Right cardiac atrium (tissue), 5 donors: ENCODE measurements around the gene HS2ST1. TPM values are rescaled to one million over a fixed set of nuclear protein-coding genes. Genes with fewer than 3 reads are reported as not detected.
A peak's percentile ranks its signal among the peaks of the same experiment; 100 is the strongest.
"Not testable (repeated sequence)": the region's sequence is repeated elsewhere in the genome, so short reads cannot be mapped to it uniquely, and the experiment has no call there.

Experiments used
- ATAC-seq, 2 donors: fragments of 200-7000 bp; cut with Tn5 transposase; one replicate each; pipeline versions ENCODE4 v1.8.0 to v1.9.1; 2020; ENCODE audit warnings: moderate library complexity in 2 of 2, mild to moderate bottlenecking in 1 of 2
- DNase-seq, 3 donors: peaks; one replicate each; pipeline ENCODE4 v3.0.0-alpha.2; 2020
- H3K27ac ChIP-seq: one replicate; pipeline ENCODE4 v1.5.1; 2013; ENCODE audit warnings: mild to moderate bottlenecking, low read length, control low read depth, moderate library complexity
- H3K27me3 ChIP-seq: one replicate; pipeline ENCODE4 v1.6.1; 2013; ENCODE audit not compliant: control insufficient read depth, insufficient read depth
- H3K4me1 ChIP-seq: one replicate; pipeline ENCODE4 v1.6.1; 2013; ENCODE audit warnings: low read length; ENCODE audit not compliant: control insufficient read depth, insufficient read depth
- H3K4me3 ChIP-seq: one replicate; pipeline ENCODE4 v1.5.1; 2013; ENCODE audit warnings: low read length, control low read depth
- H3K9me3 ChIP-seq: one replicate; pipeline ENCODE4 v1.6.1; 2013; ENCODE audit warnings: low read length; ENCODE audit not compliant: control insufficient read depth
- WGBS: extraction: QIAGEN DNeasy Blood & Tissue Kit; methylation state at CpG from one replicate; pipeline ENCODE4 v1.1.7; 2013; 5-methylcytosine and 5-hydroxymethylcytosine counted together
- intact Hi-C, 4 donors: fragments of 100-400 bp; cut with DNase I; formaldehyde crosslinking; loops; one replicate each; pipeline versions ENCODE4 v1.11.0 to v1.14.0; 2022 to 2023
- polyA plus RNA-seq: library from polyadenylated mRNA; stranded (reverse); fragments of 200-250 nt; gene quantifications from one replicate; pipeline ENCODE4 v1.2.3, GENCODE V29; 2013
- total RNA-seq, 4 donors: library from RNA; stranded (reverse); fragmentation: NEBNext Ultra II Directional; extraction: Animal tissue kit (Norgen Biotek cat#: 25700); gene quantifications; one replicate each; pipeline ENCODE4 v1.2.1, GENCODE V29; 2021
- donor health status: healthy with polysubstance abuse.
- donor health status: DM: no; HTN: yes; CAD: no.
- donor health status: DM: no; HTN: no; CAD: no.
- donor health status: DM: no; HTN: yes; CAD: no; lungs with severe emphysema.
- donor health status: DM: yes; HTN: yes; CAD: no.

The HS2ST1 gene
- total and polyA plus RNA-seq, 5 donors, result 6.0 to 15.7 (median 11.8) TPM

DNA sequence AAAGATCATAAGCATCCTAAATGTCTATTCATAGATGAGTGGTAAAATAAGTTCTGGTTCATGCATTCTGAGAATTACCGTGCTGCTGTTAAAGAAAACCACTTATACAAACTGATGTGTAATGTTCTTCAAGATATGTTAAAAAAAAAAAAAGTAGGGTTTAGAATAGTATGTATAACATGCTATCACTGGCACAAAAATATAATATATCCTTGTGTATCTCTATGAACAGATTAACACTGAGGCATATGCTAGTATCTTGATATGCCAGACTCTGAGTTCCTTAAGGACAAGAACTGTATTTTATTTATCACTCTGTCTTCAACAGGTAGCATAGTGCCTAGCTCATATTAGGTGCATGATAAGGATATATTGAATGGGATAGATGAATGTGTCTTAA lies 108.9 kb downstream of the HS2ST1 start:
- ATAC-seq, result no peak
- intact Hi-C loops, result no loop called here
- no peaks in the 10 kb centered on the region for H3K27me3 ChIP-seq
- H3K4me3 ChIP-seq, result no peak overlapping the region
- peaks cover 3% of the 10 kb centered on the region for H3K4me1 ChIP-seq
- no peaks in the 10 kb centered on the region for H3K9me3 ChIP-seq
- no peak for DNase-seq
- H3K27ac ChIP-seq, result no peak overlapping the region
- WGBS, result 1% methylated on average over 1 of the region's 1 CpG

DNA sequence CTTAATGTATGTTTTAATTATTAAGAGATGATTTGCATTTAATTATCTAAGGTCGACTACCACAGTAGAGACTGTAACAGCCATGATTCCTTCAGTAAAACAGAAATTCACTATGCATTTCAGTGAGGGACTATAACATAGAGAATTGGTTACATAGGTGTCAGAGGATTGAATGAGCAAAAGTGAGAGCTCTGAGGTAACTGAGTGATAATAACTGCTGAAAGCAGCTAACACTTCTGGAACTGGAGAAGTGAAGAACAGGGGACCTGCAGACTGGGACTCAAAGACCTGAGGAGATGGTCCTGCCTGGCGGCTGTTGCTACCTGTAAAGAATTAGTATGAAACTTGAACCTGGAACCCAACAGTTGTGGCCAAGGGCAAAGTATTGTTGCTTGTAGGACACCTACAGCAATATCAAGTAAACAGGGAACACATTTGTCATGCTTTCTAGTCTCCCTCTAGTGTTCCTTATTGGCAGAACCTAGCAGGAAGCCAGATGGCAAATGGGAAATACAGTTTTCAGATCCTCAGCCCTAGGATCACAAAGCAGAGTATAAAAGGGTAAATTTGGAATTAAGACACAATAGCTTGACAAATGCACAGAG lies 110.6 kb downstream of the HS2ST1 start:
- no peaks in the 10 kb centered on the region for H3K27me3 ChIP-seq
- intact Hi-C loops, result no loop called here
- H3K9me3 ChIP-seq, result no peaks in the 10 kb centered on the region
- no peak overlapping the region for H3K27ac ChIP-seq
- 82% methylated on average over 2 of the region's 2 CpGs for WGBS
- ATAC-seq, result peak; percentile 35 to 55
- H3K4me1 ChIP-seq, result peaks cover 1% of the 10 kb centered on the region
- no peak overlapping the region for H3K4me3 ChIP-seq
- no peak for DNase-seq

DNA sequence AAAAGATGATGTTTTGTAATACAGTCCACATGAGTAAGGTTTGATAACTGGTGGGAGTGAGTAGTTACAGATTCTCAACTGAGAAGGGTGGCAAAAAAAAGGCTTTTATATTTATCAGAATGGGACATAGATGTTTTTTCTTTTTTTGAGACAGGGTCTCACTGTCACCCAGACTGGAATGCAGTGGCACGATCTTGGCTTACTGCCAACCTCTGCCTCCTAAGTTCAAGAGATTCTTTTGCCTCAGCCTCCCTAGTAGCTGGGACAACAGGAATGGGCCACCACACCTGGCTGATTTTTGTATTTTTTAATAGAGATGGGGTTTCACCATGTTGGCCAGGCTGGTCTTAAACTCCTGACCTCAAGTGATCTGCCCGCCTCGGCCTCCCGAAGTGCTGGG lies 113.1 kb downstream of the HS2ST1 start:
- H3K27me3 ChIP-seq, H3K4me1 ChIP-seq, H3K9me3 ChIP-seq, H3K4me3 ChIP-seq, DNase-seq, ATAC-seq, H3K27ac ChIP-seq, intact Hi-C loops: not testable (repeated sequence)
- 59% methylated on average over 4 of the region's 4 CpGs for WGBS

DNA sequence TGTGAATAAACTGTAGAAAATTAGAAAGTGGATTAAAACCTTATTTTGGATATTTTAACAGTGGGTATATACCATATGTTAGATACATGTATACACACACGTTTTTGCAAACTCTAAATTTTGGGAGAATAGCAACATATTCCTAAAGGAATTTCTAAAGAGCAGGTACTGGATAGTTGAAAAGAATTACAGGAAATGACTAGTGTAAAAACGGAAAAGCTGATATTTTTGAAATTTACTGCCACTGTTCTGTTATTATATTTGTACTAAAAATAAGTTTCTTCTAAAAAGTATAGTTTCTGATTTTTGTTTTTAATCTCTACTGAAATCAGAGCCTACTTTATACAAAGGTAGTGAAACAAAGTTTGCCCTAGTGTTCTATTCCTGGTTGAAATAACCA lies 114.1 kb downstream of the HS2ST1 start:
- ATAC-seq, result no peak
- Histone ChIP-seq H3K9me3 (no peaks in the 10 kb centered on the region), H3K27me3 (no peaks in the 10 kb centered on the region), H3K4me1 (peaks cover 1% of the 10 kb centered on the region), H3K4me3 (no peak overlapping the region), H3K27ac (no peak overlapping the region)
- intact Hi-C loops, result no loop called here
- DNase-seq, result no peak
- 66% methylated on average over 2 of the region's 2 CpGs for whole genome bisulfite sequencing

DNA sequence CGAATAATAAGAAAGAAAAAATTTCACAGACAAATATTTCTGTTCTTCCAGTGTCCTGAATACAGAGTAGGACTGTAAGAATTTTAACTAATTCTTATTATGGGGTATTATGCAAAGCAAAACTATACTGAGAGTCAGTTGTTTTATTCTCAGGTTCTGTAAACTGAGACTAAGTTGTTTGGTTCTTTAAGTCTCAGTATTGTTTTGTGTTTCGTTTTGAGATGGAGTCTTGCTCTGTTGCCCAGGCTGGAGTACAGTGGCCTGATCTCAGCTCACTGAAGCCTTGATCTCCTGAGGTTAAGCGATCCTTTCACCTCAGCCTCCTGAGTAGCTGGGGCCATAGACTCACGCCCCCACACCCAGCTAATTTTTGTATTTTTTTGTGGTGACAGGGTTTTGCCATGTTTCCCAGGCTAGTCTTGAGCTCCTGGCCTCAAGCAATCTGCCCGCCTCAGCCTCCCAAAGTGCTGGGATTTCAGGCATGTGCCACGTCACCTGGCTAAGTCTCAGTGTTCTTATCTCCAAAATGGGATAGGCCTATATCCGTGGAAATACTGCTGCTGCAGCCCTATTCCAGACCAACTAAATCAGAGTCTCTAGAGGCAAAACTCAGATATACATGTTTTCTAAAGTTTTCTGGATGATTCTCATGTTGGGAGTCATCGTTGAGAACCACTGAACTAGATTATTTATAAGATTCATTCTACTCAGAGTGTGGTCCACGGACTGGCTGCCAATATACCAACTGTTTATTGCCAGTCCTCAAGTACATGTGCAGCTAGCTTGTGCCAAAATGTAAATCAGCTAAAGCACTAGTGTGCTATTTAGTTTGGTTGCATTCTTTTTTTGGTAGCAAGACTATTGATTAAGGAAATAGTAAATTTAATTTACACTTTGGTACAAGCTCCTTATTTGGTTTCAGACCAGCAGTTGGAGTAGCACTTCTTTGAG lies 116.6 kb downstream of the HS2ST1 start:
- Histone ChIP-seq H3K27me3 (no peaks in the 10 kb centered on the region), H3K4me1 (peaks cover 1% of the 10 kb centered on the region), H3K9me3 (no peaks in the 10 kb centered on the region), H3K4me3 (no peak overlapping the region), H3K27ac (no peak overlapping the region)
- DNase-seq (no peak), ATAC-seq (no peak)
- 90% methylated on average over 9 of the region's 9 CpGs for WGBS
- intact Hi-C loops, result no loop called here

DNA sequence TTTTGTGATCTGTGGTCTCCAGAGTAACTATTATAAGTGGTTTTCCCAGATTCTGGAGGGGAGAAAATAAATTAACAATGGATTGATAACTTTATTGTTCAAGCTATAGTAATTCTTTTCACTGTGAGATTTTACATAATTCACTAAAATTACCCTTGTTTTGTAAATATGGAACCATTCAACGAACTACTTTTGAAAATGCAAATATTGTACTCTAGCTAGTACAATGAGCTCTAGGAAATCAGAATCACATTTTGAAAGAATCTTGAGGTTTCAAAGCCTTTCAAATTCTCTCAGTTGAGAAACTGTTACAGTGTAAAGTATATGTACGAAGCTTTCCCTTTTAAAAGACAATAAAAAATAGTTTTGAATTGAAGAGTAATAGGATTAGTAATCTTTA lies 119.9 kb downstream of the HS2ST1 start:
- Histone ChIP-seq H3K9me3 (no peaks in the 10 kb centered on the region), H3K4me1 (no peaks in the 10 kb centered on the region), H3K27ac (no peak overlapping the region), H3K27me3 (no peaks in the 10 kb centered on the region), H3K4me3 (no peak overlapping the region)
- intact Hi-C loops, result no loop called here
- ATAC-seq (no peak), DNase-seq (no peak)
- WGBS, result 92% methylated on average over 2 of the region's 2 CpGs

DNA sequence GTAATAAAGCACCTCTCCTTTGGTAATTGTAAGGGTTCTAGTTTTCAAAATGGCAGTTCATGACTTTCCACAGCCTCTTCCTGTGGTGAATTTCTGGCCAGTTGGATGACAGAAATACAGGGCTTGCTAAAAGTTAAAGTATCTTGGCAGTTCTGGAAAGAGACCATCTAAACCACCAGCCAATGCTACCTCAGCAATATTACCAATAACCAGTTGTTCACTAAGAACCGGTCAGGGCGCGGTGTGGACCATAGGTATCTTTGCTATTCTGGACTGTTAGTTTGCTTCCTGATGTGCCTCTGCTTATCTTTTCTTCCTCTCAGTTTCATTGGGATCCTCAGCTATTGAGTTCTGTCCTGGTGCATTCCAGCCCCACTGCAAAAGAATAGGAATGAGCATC lies 124.7 kb downstream of the HS2ST1 start:
- no peak for ATAC-seq
- H3K27me3 ChIP-seq, result no peaks in the 10 kb centered on the region
- over 99% methylated on average over 3 of the region's 3 CpGs for WGBS
- no peak for DNase-seq
- intact Hi-C loops, result no loop called here
- no peak overlapping the region for H3K4me3 ChIP-seq
- H3K4me1 ChIP-seq, result no peaks in the 10 kb centered on the region
- H3K27ac ChIP-seq, result no peak overlapping the region
- no peaks in the 10 kb centered on the region for H3K9me3 ChIP-seq

DNA sequence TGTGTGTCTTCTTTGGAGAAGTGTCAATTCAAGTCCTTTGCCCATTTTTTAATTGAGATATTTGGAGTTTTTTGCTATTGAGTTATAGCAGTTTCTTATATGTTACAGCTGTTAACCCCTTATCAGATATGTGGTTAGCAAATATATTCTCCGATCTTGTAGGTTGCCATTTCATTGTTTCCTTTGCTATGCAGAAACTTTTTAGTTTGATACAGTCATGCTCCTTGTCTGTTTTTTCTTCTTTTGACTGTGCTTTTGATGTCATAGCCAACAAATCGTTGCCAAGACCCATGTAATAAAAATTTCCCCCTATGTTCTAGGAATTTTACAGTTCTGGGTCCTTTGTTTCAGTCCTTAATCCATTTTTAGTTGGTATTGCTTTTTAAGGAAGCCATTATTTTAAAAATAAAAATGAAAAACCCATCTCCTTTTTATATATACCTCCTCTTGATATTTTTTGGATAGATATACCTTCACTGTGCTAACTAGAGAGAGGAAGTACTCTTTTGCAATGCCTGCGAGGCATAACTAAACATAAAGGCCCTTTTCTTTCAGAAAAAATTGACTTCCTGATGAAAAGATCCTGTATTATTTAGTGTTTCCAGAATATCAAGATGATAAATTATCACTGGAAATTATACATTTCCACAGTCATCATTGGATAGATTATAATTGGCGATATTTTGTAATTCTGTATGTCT lies 127.8 kb downstream of the HS2ST1 start:
- intact Hi-C loops, result no loop called here
- WGBS, result 78% methylated on average over 4 of the region's 4 CpGs
- ATAC-seq (no peak), DNase-seq (no peak)
- H3K27me3 ChIP-seq, result no peaks in the 10 kb centered on the region
- no peaks in the 10 kb centered on the region for H3K9me3 ChIP-seq
- no peak overlapping the region for H3K4me3 ChIP-seq
- no peak overlapping the region for H3K27ac ChIP-seq
- no peaks in the 10 kb centered on the region for H3K4me1 ChIP-seq

DNA sequence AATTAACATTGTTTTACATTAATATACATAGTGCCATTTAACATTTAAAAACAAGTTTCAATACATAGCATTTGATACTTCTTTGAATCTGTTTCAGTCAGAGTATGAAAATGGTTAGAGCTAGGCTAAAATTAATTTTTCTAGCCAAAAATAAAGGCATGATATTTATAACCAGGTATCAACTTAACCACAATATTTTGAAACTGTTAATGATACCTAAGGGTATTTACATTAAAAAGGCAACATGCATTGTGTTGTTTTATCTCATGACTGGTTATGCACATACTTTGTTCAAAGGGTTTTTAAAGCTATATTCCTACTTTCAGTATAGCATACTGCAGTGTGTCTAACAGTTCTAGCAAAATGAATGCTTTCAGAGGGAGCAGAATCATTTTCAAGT lies 130.0 kb downstream of the HS2ST1 start:
- no peak overlapping the region for H3K4me3 ChIP-seq
- DNase-seq (no peak), ATAC-seq (no peak)
- no peaks in the 10 kb centered on the region for H3K9me3 ChIP-seq
- H3K4me1 ChIP-seq, result no peaks in the 10 kb centered on the region
- no peaks in the 10 kb centered on the region for H3K27me3 ChIP-seq
- no peak overlapping the region for H3K27ac ChIP-seq
- intact Hi-C loops, result no loop called here

DNA sequence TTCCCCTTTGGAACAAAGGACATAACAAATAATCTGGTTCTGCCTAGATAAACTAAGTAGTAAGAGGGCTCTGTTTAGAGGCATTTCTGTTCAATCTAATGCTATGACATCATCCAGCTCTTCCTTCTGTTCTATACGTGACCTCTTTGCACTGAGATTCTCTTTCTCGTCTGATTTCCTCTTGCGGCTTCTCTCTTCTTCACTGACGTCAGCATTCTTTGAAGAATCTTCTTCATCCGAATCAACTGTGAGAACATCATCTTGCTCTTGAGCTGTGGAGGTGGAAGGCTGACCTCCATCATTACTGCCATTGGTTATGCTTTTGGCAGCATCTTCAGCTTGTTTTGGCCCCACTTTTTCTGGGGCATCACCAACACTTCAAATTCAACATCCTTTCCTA lies 130.4 kb downstream of the HS2ST1 start:
- no peak for ATAC-seq
- H3K27ac ChIP-seq, result no peak overlapping the region
- intact Hi-C loops, result no loop called here
- WGBS, result 68% methylated on average over 5 of the region's 5 CpGs
- no peaks in the 10 kb centered on the region for H3K9me3 ChIP-seq
- no peaks in the 10 kb centered on the region for H3K27me3 ChIP-seq
- DNase-seq, result no peak
- H3K4me1 ChIP-seq, result no peaks in the 10 kb centered on the region
- H3K4me3 ChIP-seq, result no peak overlapping the region

DNA sequence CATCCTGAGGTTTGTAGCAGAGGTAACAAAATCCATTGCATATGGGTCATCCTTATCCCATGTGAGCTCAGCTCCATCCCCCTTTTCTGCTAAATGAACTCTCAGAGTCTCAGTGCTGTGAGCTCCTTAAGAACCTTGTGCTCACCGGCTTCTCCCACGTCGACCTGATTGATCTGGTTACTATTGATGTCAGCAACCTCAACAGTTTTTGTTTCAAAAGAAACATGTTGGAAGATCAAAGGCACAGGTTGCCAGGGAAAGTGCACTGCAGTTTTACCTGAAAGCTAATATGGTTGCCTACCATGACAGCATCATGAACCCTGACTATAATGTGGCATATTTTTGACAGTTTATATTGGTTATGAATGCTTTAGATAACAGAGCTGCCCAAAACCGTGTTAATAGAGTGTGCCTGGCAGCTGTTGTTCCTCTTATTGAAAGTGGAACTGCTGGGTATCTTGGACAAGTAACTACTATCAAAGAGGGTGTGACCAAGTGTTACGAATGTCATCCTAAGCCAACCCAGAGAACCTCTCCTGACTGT lies 131.4 kb downstream of the HS2ST1 start:
- intact Hi-C loops, result no loop called here
- ATAC-seq (no peak), DNase-seq (no peak)
- Histone ChIP-seq H3K27ac (no peak overlapping the region), H3K9me3 (no peaks in the 10 kb centered on the region), H3K27me3 (no peaks in the 10 kb centered on the region), H3K4me3 (no peak overlapping the region), H3K4me1 (no peaks in the 10 kb centered on the region)
- WGBS, result 69% methylated on average over 5 of the region's 5 CpGs
